IPS DF 6.9 (cell line): ENCODE measurements around the gene CRYBG2.
"Not testable (repeated sequence)": the region's sequence is repeated elsewhere in the genome, so short reads cannot be mapped to it uniquely, and the experiment has no call there.

Source experiments
- DNase-seq: peaks from one replicate; pipeline ENCODE4 v3.0.0-alpha.2; 2013; ENCODE audit warnings: low read depth, low spot score
- H3K27ac ChIP-seq: one replicate; pipeline ENCODE4 v1.5.1; 2013; ENCODE audit warnings: low read length, control low read depth
- H3K27me3 ChIP-seq: 2 replicates; pipeline ENCODE4 v1.6.1; 2013; ENCODE audit warnings: mild to moderate bottlenecking, low read length; ENCODE audit not compliant: control insufficient read depth, insufficient read depth
- H3K36me3 ChIP-seq: 2 replicates; pipeline ENCODE4 v1.6.1; 2013; ENCODE audit warnings: low read length; ENCODE audit not compliant: control insufficient read depth, insufficient read depth
- H3K4me1 ChIP-seq: 2 replicates; pipeline ENCODE4 v1.6.1; 2013; ENCODE audit warnings: low read length; ENCODE audit not compliant: control insufficient read depth, insufficient read depth
- H3K4me3 ChIP-seq: 2 replicates; pipeline ENCODE4 v1.5.1; 2013; ENCODE audit warnings: mild to moderate bottlenecking, low read length
- H3K9me3 ChIP-seq: 2 replicates; pipeline ENCODE4 v1.6.1; 2013; ENCODE audit warnings: low read length, inconsistent platforms; ENCODE audit not compliant: control insufficient read depth, insufficient read depth
- WGBS: extraction: QIAGEN DNeasy Blood & Tissue Kit; methylation state at CpG from one replicate; pipeline ENCODE4 v1.1.7; 2013; ENCODE audit warnings: mixed read lengths, missing lambda C conversion rate; ENCODE audit not compliant: insufficient read length, insufficient coverage; 5-methylcytosine and 5-hydroxymethylcytosine counted together

CRYBG2 gene

GRCh38 chr1:26321315-26322041, 32.5 kb downstream of the CRYBG2 start:
- H3K36me3 ChIP-seq, result peaks cover 9% of the 10 kb centered on the region; the same call in 1 of the 2 replicates
- H3K27me3 ChIP-seq, result no peaks in the 10 kb centered on the region
- peaks cover 3% of the 10 kb centered on the region; the same call in 1 of the 2 replicates for H3K4me1 ChIP-seq
- no CpG with 5 or more reads among the region's 16 CpGs for WGBS
- DNase-seq, result peak; percentile 71
- H3K9me3 ChIP-seq, result no peaks in the 10 kb centered on the region
- no peak overlapping the region for H3K4me3 ChIP-seq
- no peak overlapping the region for H3K27ac ChIP-seq

- no peaks in the 10 kb centered on the region for H3K27me3 ChIP-seq
- peaks cover 9% of the 10 kb centered on the region; the same call in 1 of the 2 replicates for H3K36me3 ChIP-seq
- no peaks in the 10 kb centered on the region for H3K9me3 ChIP-seq
- peaks cover 3% of the 10 kb centered on the region; the same call in 1 of the 2 replicates for H3K4me1 ChIP-seq
- DNase-seq, result no peak
- H3K4me3 ChIP-seq, result no peak overlapping the region
- no peak overlapping the region for H3K27ac ChIP-seq
- no CpG with 5 or more reads among the region's 2 CpGs for WGBS
Observed at GRCh38 chr1:26320896-26321295, 33.0 kb downstream of the CRYBG2 start.

- WGBS, result no CpG with 5 or more reads among the region's 9 CpGs
- Histone ChIP-seq H3K27ac (no peak overlapping the region), H3K4me3 (no peak overlapping the region), H3K9me3 (no peaks in the 10 kb centered on the region), H3K27me3 (no peaks in the 10 kb centered on the region), H3K36me3 (peaks cover 2% of the 10 kb centered on the region; the same call in 1 of the 2 replicates), H3K4me1 (peaks cover 3% of the 10 kb centered on the region; the same call in 1 of the 2 replicates)
- no peak for DNase-seq
Observed at GRCh38 chr1:26318338-26319064, 35.4 kb downstream of the CRYBG2 start.

GRCh38 chr1:26317612-26318337, 36.2 kb downstream of the CRYBG2 start, which contains the start of gene CD52:
TSS of gene CD52 (plus strand) at chr1:26317958. CDS start at chr1:26318018, 60 bp downstream.
- DNase-seq, result no peak
- Histone ChIP-seq H3K4me3 (no peak within 1 kb of the TSS), H3K4me1 (peaks cover 3% of the 10 kb centered on the region; the same call in 1 of the 2 replicates), H3K27me3 (no peaks in the 10 kb centered on the region), H3K9me3 (no peaks in the 10 kb centered on the region), H3K27ac (no peak within 1 kb of the TSS), H3K36me3 (0 out of 2 replicates have a peak, but pooled peaks cover 2% of the 10 kb centered on the region)
- no CpG with 5 or more reads among the region's 12 CpGs for WGBS

- Histone ChIP-seq H3K27ac (no peak overlapping the region), H3K36me3 (0 out of 2 replicates have a peak, but pooled peaks cover under 1% of the 10 kb centered on the region), H3K4me1 (peaks cover 3% of the 10 kb centered on the region; the same call in 1 of the 2 replicates), H3K4me3 (no peak overlapping the region), H3K27me3 (no peaks in the 10 kb centered on the region), H3K9me3 (no peaks in the 10 kb centered on the region)
- no peak for DNase-seq
- no CpG with 5 or more reads among the region's 2 CpGs for WGBS
Observed at GRCh38 chr1:26317146-26317545, 36.8 kb downstream of the CRYBG2 start.

GRCh38 chr1:26315874-26316850, 37.8 kb downstream of the CRYBG2 start:
- no CpG with 5 or more reads among the region's 8 CpGs for WGBS
- H3K27me3 ChIP-seq, result no peaks in the 10 kb centered on the region
- H3K27ac ChIP-seq, result no peak overlapping the region
- H3K36me3 ChIP-seq, result no peaks in the 10 kb centered on the region
- DNase-seq, result no peak
- no peak overlapping the region for H3K4me3 ChIP-seq
- H3K4me1 ChIP-seq, result peaks cover 3% of the 10 kb centered on the region; the same call in 1 of the 2 replicates
- H3K9me3 ChIP-seq, result no peaks in the 10 kb centered on the region

- Histone ChIP-seq H3K27me3 (no peaks in the 10 kb centered on the region), H3K27ac (no peak overlapping the region), H3K9me3 (no peaks in the 10 kb centered on the region), H3K4me1 (peaks cover 3% of the 10 kb centered on the region; the same call in 1 of the 2 replicates), H3K4me3 (no peak overlapping the region), H3K36me3 (no peaks in the 10 kb centered on the region)
- no peak for DNase-seq
- no CpG with 5 or more reads among the region's 5 CpGs for WGBS
Observed at GRCh38 chr1:26314501-26314900, 39.4 kb downstream of the CRYBG2 start.

- not testable (repeated sequence) for H3K9me3 ChIP-seq, H3K4me1 ChIP-seq, H3K36me3 ChIP-seq, DNase-seq, H3K4me3 ChIP-seq, H3K27ac ChIP-seq, H3K27me3 ChIP-seq
- no CpG with 5 or more reads among the region's 21 CpGs for WGBS
Observed at GRCh38 chr1:26307966-26308899, 45.7 kb downstream of the CRYBG2 start.

GRCh38 chr1:26307363-26307781, 46.6 kb downstream of the CRYBG2 start:
- DNase-seq, result no peak
- H3K36me3 ChIP-seq, result no peaks in the 10 kb centered on the region
- H3K27me3 ChIP-seq, result no peaks in the 10 kb centered on the region
- 0 out of 2 replicates have a peak, but pooled peaks cover 1% of the 10 kb centered on the region for H3K4me1 ChIP-seq
- H3K9me3 ChIP-seq, result no peaks in the 10 kb centered on the region
- H3K27ac ChIP-seq, result no peak overlapping the region
- no peak overlapping the region for H3K4me3 ChIP-seq
- WGBS, result no CpG with 5 or more reads among the region's 6 CpGs
